Heart left ventricle (tissue), 16 donors: Measurements from ENCODE around the gene RBMS1. TPM values are rescaled to one million over a fixed set of nuclear protein-coding genes. Genes with fewer than 3 reads are reported as not detected.
A peak's percentile ranks its signal among the peaks of the same experiment; 100 is the strongest.

ENCODE experiments used
- ATAC-seq, 4 donors: fragments of 200-7000 bp; cut with Tn5 transposase; one replicate each; pipeline ENCODE4 v1.9.1; 2020 to 2022; ENCODE audit warnings: moderate library complexity in 4 of 4, mild to moderate bottlenecking in 3 of 4, moderate number of reproducible peaks in 1 of 4
- DNase-seq, 5 donors: peaks; one replicate each; pipeline ENCODE4 v3.0.0-alpha.2; 2020
- H3K27ac ChIP-seq, 12 donors: fragments of 200-600 bp; sonication (generic) in 4 of 12; one replicate each; pipeline versions ENCODE4 v1.5.0 to v1.8.0; 2016 to 2022; ENCODE audit warnings: mild to moderate bottlenecking in 2 of 12
- H3K27me3 ChIP-seq, 9 donors: fragments of 200-600 bp; sonication (generic) in 2 of 9; one replicate each; pipeline versions ENCODE4 v1.5.1 to v1.8.0; 2016 to 2022; ENCODE audit warnings: mild to moderate bottlenecking in 3 of 9
- H3K36me3 ChIP-seq, 9 donors: fragments of 200-600 bp; sonication (generic) in 2 of 9; one replicate each; pipeline versions ENCODE4 v1.5.0 to v1.8.0; 2018 to 2022; ENCODE audit warnings: mild to moderate bottlenecking in 2 of 9
- H3K4me1 ChIP-seq, 12 donors: fragments of 200-600 bp; sonication (generic) in 4 of 12; one replicate each; pipeline versions ENCODE4 v1.5.0 to v1.8.0; 2016 to 2022; ENCODE audit warnings: mild to moderate bottlenecking in 3 of 12
- H3K4me3 ChIP-seq, 12 donors: fragments of 200-600 bp; sonication (generic) in 4 of 12; one replicate each; pipeline versions ENCODE4 v1.5.0 to v1.8.0; 2017 to 2022; ENCODE audit warnings: mild to moderate bottlenecking in 9 of 12, moderate library complexity in 4 of 12
- H3K9me3 ChIP-seq, 12 donors: fragments of 200-600 bp; sonication (generic) in 4 of 12; one replicate each; pipeline versions ENCODE4 v1.5.0 to v1.8.0; 2016 to 2022; ENCODE audit warnings: mild to moderate bottlenecking in 1 of 12
- POLR2A ChIP-seq, 2 donors: fragments of 450-650 bp; IDR thresholded peaks; one replicate each; pipeline ENCODE4 v1.6.1; 2017; ENCODE audit warnings: antibody characterized with exemption in 2 of 2, mild to moderate bottlenecking in 2 of 2, moderate library complexity in 2 of 2
- WGBS, 4 donors: extraction: QIAGEN DNeasy Blood & Tissue Kit in 2 of 4; methylation state at CpG; one replicate each; pipeline versions ENCODE4 v1.1.5 to v1.1.7; 2013 to 2018; 5-methylcytosine and 5-hydroxymethylcytosine counted together
- intact Hi-C, 10 donors: fragments of 100-400 bp; cut with DNase I; formaldehyde crosslinking; loops; one replicate each; pipeline versions ENCODE4 v1.11.1 to v1.14.2; 2022
- polyA plus RNA-seq, 2 donors: library from polyadenylated mRNA; stranded (reverse); fragments of 200-250 nt; gene quantifications; one replicate each; pipeline ENCODE4 v1.2.3, GENCODE V29; 2013
- total RNA-seq, 9 donors: library from RNA; depleted of rRNA in 2 of 9; stranded (reverse); fragments of >200 nt in 2 of 9; fragmentation: NEBNext Ultra II Directional in 3 of 9; extraction: Animal tissue kit (Norgen Biotek cat#: 25700) in 3 of 9; gene quantifications; one replicate each; pipeline versions ENCODE4 v1.1.0 to v1.2.4, GENCODE V29; 2016 to 2023
- TF ChIP-seq, protein P1 (sequence below), 12 donors: fragments of 200-600 bp; sonication (generic) in 4 of 12; IDR thresholded peaks; one replicate each; pipeline versions ENCODE4 v1.5.0 to v1.8.0; 2018 to 2022; ENCODE audit warnings: antibody characterized with exemption in 12 of 12, mild to moderate bottlenecking in 5 of 12
- donor health status: ischemic (EF 13 %, LVEDD 7.1; RV severe dilation, severe dysfunction).
- donor health status: healthy with polysubstance abuse.
- donor health status: DM: no; HTN: yes; CAD: no.
- donor health status: DM: no; HTN: no; CAD: no.
- donor health status: ischemic (EF 25% LVEDD 6.9; RV normal size, moderate dysfunction).
- donor health status: ischemic (EF 25% LVEDD 5.7; RV mildly dilated, moderate dysfunction).
- donor health status: healthy.
- donor health status: DM: yes; HTN: yes; CAD: no.
- donor health status: ischemic (EF 35%, LVEDD 5.7; RV mildly dilated, moderate dysfunction).
- donor health status: nonischemic (EF 11% LVEDD 7.7; RV severe dilation, severe dysfunction).
- donor health status: DM: yes; HTN: yes; CAD: no.
- donor health status: PGD.
- donor health status: ischemic (EF 29% LVEDD 5.4; RV normal size, mild dysfunction).
- donor health status: nonischemic (EF 23%, LVEDD 6.1; RV moderate dilation, normal function).

Gene RBMS1
- total and polyA plus RNA-seq, 11 donors, result 32.4 to 102 (median 52.6) TPM

- WGBS, 4 donors, result 9 to 33% (median 15%) methylated on average over 2 of the region's 2 CpGs
Measured at GRCh38 chr2:160397530-160397865, 96.1 kb downstream of the RBMS1 start.

GRCh38 chr2:160394153-160394552, 99.5 kb downstream of the RBMS1 start:
- Histone ChIP-seq H3K4me3 (no peak overlapping the region), H3K36me3 (no peaks in the 10 kb centered on the region), H3K4me1 (peaks cover 2 to 99% (median 61%) of the 10 kb centered on the region in 12 donors), H3K27ac (peak overlapping the region in 1 of 12 donors; percentile 47), H3K9me3 (no peaks in the 10 kb centered on the region), H3K27me3 (no peaks in the 10 kb centered on the region)
- WGBS, 4 donors, result 36 to 45% (median 40%) methylated on average over 1 of the region's 1 CpG
- DNase-seq (no peak), ATAC-seq (no peak)
- TF ChIP-seq POLR2A (IDR thresholded peaks at IDR 0.05), result no peak
- TF ChIP-seq, protein P1, sequence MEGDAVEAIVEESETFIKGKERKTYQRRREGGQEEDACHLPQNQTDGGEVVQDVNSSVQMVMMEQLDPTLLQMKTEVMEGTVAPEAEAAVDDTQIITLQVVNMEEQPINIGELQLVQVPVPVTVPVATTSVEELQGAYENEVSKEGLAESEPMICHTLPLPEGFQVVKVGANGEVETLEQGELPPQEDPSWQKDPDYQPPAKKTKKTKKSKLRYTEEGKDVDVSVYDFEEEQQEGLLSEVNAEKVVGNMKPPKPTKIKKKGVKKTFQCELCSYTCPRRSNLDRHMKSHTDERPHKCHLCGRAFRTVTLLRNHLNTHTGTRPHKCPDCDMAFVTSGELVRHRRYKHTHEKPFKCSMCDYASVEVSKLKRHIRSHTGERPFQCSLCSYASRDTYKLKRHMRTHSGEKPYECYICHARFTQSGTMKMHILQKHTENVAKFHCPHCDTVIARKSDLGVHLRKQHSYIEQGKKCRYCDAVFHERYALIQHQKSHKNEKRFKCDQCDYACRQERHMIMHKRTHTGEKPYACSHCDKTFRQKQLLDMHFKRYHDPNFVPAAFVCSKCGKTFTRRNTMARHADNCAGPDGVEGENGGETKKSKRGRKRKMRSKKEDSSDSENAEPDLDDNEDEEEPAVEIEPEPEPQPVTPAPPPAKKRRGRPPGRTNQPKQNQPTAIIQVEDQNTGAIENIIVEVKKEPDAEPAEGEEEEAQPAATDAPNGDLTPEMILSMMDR (IDR thresholded peaks at IDR 0.05), result no peak
- intact Hi-C loops, result no loop called here

More at GRCh38 chr2:160397530-160397865, 96.1 kb downstream of the RBMS1 start:
- H3K4me1 ChIP-seq, result peaks cover 8 to 99% (median 68%) of the 10 kb centered on the region in 12 donors
- DNase-seq (no peak), ATAC-seq (peak in 3 of 4 donors; percentile 54 to 61 (median 55))
- H3K27me3 ChIP-seq, result no peaks in the 10 kb centered on the region
- peak overlapping the region in 3 of 12 donors; percentile 12 to 28 (median 22) for H3K27ac ChIP-seq
- no peaks in the 10 kb centered on the region for H3K36me3 ChIP-seq
- TF ChIP-seq, protein P1 (IDR thresholded peaks at IDR 0.05), result no peak
- no peak for TF ChIP-seq POLR2A (IDR thresholded peaks at IDR 0.05)
- no peak overlapping the region for H3K4me3 ChIP-seq
- intact Hi-C loops, result no loop called here
- no peaks in the 10 kb centered on the region for H3K9me3 ChIP-seq

DNA sequence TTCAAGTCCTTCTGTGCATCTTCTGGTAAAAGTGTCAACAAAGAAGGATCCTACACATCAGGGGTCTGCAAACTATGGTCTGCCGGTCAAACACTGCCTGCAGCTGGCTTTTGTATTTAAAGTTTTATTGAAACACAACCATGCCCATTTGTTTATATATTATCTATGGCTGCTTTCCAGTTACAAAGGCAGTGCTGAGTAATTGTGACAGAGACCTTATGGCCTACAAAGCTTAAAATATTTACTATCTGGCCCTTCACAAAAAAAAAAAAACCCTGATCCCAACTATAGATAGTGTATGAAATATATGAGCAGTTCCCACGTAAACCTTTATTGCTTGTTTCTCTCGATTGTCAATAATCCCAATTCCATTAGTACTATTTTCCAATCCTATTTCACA, 101.4 kb downstream of the RBMS1 start:
- no peaks in the 10 kb centered on the region for H3K27me3 ChIP-seq
- peak overlapping the region in 2 of 12 donors; percentile 49 to 93 for H3K27ac ChIP-seq

DNA sequence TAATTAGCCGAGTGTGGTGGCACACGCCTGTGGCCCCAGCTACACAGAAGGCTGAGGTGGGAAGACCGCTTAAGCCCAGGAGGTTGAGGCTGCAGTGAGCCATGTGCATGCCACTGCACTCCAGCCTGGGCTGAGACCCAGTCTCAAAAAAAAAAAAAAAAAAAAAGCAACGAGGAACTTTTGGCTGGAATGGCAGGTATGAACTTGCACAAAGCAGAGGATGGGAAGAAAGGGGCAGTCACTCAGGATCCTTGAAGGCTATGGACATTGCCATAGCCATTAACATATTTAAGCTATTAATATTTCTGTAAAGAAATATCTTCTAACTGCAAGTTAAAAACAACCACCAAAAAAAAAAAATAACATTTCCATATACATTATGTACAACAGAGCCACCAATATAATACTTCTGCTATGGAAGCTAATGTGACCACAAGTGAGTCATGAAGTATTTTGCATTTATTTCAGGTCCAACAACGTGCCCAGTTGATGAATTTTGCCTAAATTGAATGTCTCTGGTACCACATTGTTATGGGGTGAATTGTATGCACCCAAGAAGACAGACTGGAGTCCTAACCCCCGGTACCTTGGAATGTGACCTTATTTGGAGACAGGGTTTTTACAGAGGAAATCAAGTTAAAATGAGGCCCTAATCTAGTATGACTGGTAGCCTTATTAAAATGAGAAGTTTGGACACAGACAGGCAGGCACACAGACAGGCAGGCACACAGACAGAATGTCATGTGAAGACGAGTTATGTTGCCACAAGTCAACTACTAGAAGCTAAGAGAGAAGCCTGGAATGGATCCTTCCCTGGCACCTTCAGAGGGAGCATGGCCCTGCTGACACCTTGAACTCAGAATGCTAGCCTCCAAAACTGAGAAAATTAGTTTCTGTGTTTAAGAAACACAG, 102.8 kb downstream of the RBMS1 start:
- intact Hi-C loops, result no loop called here
- TF ChIP-seq, protein P1 (IDR thresholded peaks at IDR 0.05), result no peak
- no peak for TF ChIP-seq POLR2A (IDR thresholded peaks at IDR 0.05)
- Histone ChIP-seq H3K27me3 (no peaks in the 10 kb centered on the region), H3K27ac (peak overlapping the region in 4 of 12 donors; percentile 4 to 93 (median 37)), H3K4me3 (no peak overlapping the region), H3K36me3 (no peaks in the 10 kb centered on the region), H3K9me3 (no peaks in the 10 kb centered on the region), H3K4me1 (peaks cover 10 to 100% (median 66%) of the 10 kb centered on the region in 12 donors)
- DNase-seq, result no peak
- ATAC-seq, result no peak
- WGBS, 4 donors, result 69 to 75% (median 73%) methylated on average over 7 of the region's 7 CpGs

More for the DNA sequence above, 101.4 kb downstream of the RBMS1 start:
- Histone ChIP-seq H3K36me3 (no peaks in the 10 kb centered on the region), H3K4me1 (peaks cover 5 to 100% (median 62%) of the 10 kb centered on the region in 12 donors), H3K9me3 (no peaks in the 10 kb centered on the region), H3K4me3 (no peak overlapping the region)
- no peak for TF ChIP-seq POLR2A (IDR thresholded peaks at IDR 0.05)
- no peak for ATAC-seq
- 91 to 95% (median 93%) methylated on average over 3 of the region's 3 CpGs for WGBS, 4 donors
- no peak for DNase-seq
- intact Hi-C loops, result no loop called here
